Activated T-cell treated with anti-CD3 and anti-CD28 coated beads for 4 hours (primary cell): ENCODE measurements around the gene XIST.
"Not testable (repeated sequence)": the region's sequence is repeated elsewhere in the genome, so short reads cannot be mapped to it uniquely, and the experiment has no call there.

Experiments used
- DNase-seq: peaks from one replicate; pipeline ENCODE4 v3.0.0-alpha.2; 2020

The XIST gene

DNA sequence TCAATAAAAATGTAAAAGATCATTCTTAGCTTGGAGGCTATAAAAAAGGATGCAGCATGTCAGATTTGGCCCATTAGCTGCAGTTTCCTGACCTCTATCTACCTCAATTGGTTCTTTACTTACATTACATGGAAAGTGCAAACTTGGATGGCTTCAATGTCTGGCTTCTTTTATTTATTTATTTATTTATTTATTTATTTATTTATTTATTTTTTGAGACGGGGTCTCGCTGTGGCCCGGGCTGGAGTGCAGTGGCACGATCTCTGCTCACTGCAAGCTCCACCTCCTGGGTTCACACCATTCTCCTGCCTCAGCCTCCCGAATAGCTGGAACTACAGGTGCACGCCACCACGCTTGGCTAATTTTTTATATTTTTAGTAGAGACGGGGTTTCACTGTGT is 60.0 kb downstream of the XIST start:
- DNase-seq, result not testable (repeated sequence)

DNA sequence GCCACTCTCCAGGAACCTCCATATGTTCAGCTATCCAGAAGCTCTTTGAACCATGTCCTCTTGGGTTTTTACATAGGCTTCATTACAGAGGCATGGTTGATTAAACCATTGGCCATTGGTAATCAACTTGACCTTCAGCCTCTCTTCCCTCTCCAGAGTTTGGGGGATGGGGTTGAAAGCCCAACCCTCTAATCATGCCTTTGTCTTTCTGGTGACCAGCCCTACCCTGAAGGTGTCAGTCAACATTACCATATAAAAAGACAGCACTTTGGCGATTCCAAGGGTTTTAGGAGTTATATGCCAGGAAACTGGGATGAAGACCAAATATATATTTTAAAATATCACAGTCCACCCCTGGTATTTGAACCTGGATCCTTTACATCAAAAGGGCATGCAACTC is 67.0 kb downstream of the XIST start:
- DNase-seq, result no peak
